Measurements from ENCODE around the gene IL17RD. TPM values are rescaled to one million over a fixed set of nuclear protein-coding genes. Genes with fewer than 3 reads are reported as not detected.

Gene IL17RD
- total and polyA plus RNA-seq, 7 experiments from 2014 or later = 0.03 to 0.05 TPM; not detected in 5

- no peak overlapping the region for H3K4me3 ChIP-seq (ENCODE audit: low read length)
- ATAC-seq (no peak), DNase-seq (no peak)
- no peaks in the 10 kb centered on the region for H3K4me1 ChIP-seq (ENCODE audit: control insufficient read depth in 2 of 2, insufficient read depth in 2 of 2, low read length in 2 of 2)
- no peak overlapping the region for H3K27ac ChIP-seq (ENCODE audit: low read depth, low read length)
- H3K9me3 Mint-ChIP-seq = peaks cover 0 to 1% (median 0%) of the 10 kb centered on the region in 11 donors
- H3K27me3 ChIP-seq (ENCODE audit: control insufficient read depth in 2 of 2, insufficient read depth in 2 of 2, low read length in 2 of 2) = peaks cover 0 to 4% of the 10 kb centered on the region in 2 donors
- H3K36me3 ChIP-seq (ENCODE audit: control insufficient read depth in 2 of 3, insufficient read depth in 3 of 3, low read length in 3 of 3) = no peaks in the 10 kb centered on the region
- peaks cover 5 to 17% (median 15%) of the 10 kb centered on the region in 7 donors for H3K4me1 Mint-ChIP-seq
- no peak overlapping the region for H3K4me3 Mint-ChIP-seq
- H3K27ac Mint-ChIP-seq = no peak overlapping the region
- no peaks in the 10 kb centered on the region for H3K36me3 Mint-ChIP-seq
- ChIA-PET POLR2A (no interaction called here), CTCF (no interaction called here)
- peaks cover 63 to 75% (median 66%) of the 10 kb centered on the region in 5 donors for H3K27me3 Mint-ChIP-seq
- H3K9me3 ChIP-seq (ENCODE audit: control insufficient read depth in 2 of 3, low read length in 3 of 3) = no peaks in the 10 kb centered on the region
- intact Hi-C loops (cut with micrococcal nuclease) = no loop called here
Observed at GRCh38 chr3:57168151-57168550, 3.0 kb upstream of the IL17RD start.

- H3K27ac Mint-ChIP-seq = no peak overlapping the region
- H3K4me3 Mint-ChIP-seq = peak overlapping the region in 5 of 10 donors; percentile 13 to 88 (median 24)
- H3K36me3 Mint-ChIP-seq = no peaks in the 10 kb centered on the region
- Histone ChIP-seq H3K27me3 (ENCODE audit: control insufficient read depth in 2 of 2, insufficient read depth in 2 of 2, low read length in 2 of 2) (peaks cover 0 to 4% of the 10 kb centered on the region in 2 donors), H3K4me3 (ENCODE audit: low read length) (no peak overlapping the region), H3K27ac (ENCODE audit: low read depth, low read length) (no peak overlapping the region), H3K4me1 (ENCODE audit: control insufficient read depth in 2 of 2, insufficient read depth in 2 of 2, low read length in 2 of 2) (no peaks in the 10 kb centered on the region), H3K36me3 (ENCODE audit: control insufficient read depth in 2 of 3, insufficient read depth in 3 of 3, low read length in 3 of 3) (no peaks in the 10 kb centered on the region), H3K9me3 (ENCODE audit: control insufficient read depth in 2 of 3, low read length in 3 of 3) (no peaks in the 10 kb centered on the region)
- CTCF ChIA-PET = interaction anchor here (0.6 kb wide), 1 partner anchor 238 kb away, joined by 5 read pairs; no protein-coding TSS in a partner anchor
- DNase-seq (no peak), ATAC-seq (no peak)
- H3K27me3 Mint-ChIP-seq = peaks cover 72 to 77% (median 76%) of the 10 kb centered on the region in 5 donors
- peaks cover 0 to 2% (median 0%) of the 10 kb centered on the region in 11 donors for H3K9me3 Mint-ChIP-seq
- H3K4me1 Mint-ChIP-seq = peaks cover 5 to 21% (median 16%) of the 10 kb centered on the region in 7 donors
- POLR2A ChIA-PET = no interaction called here
- intact Hi-C loops (cut with micrococcal nuclease) = no loop called here
Observed at GRCh38 chr3:57166660-57167059, 1.5 kb upstream of the IL17RD start.

GRCh38 chr3:57165641-57166040 lies 488 bp upstream of the IL17RD start:
- Histone ChIP-seq H3K4me3 (ENCODE audit: low read length) (no peak overlapping the region), H3K4me1 (ENCODE audit: control insufficient read depth in 2 of 2, insufficient read depth in 2 of 2, low read length in 2 of 2) (no peaks in the 10 kb centered on the region), H3K9me3 (ENCODE audit: control insufficient read depth in 2 of 3, low read length in 3 of 3) (no peaks in the 10 kb centered on the region), H3K27ac (ENCODE audit: low read depth, low read length) (no peak overlapping the region), H3K27me3 (ENCODE audit: control insufficient read depth in 2 of 2, insufficient read depth in 2 of 2, low read length in 2 of 2) (peaks cover 0 to 4% of the 10 kb centered on the region in 2 donors), H3K36me3 (ENCODE audit: control insufficient read depth in 2 of 3, insufficient read depth in 3 of 3, low read length in 3 of 3) (no peaks in the 10 kb centered on the region)
- Mint-ChIP-seq H3K4me3 (peak overlapping the region; percentile 37 to 89 (median 76)), H3K9me3 (peaks cover 0 to 2% (median 0%) of the 10 kb centered on the region in 11 donors), H3K36me3 (peaks cover 0 to under 1% (median 0%) of the 10 kb centered on the region in 5 donors), H3K27ac (no peak overlapping the region), H3K4me1 (peaks cover 5 to 21% (median 16%) of the 10 kb centered on the region in 7 donors), H3K27me3 (peaks cover 77 to 83% (median 80%) of the 10 kb centered on the region in 5 donors)
- CTCF ChIA-PET = no interaction called here
- ATAC-seq (no peak), DNase-seq (no peak)
- POLR2A ChIA-PET = interaction anchor here (0.8 kb wide), 1 partner anchor 563 kb away, joined by 3 read pairs; no protein-coding TSS in a partner anchor
- intact Hi-C loops (cut with micrococcal nuclease) = no loop called here

- peak; percentile 37 for ATAC-seq
- peaks cover 72 to 89% (median 82%) of the 10 kb centered on the region in 5 donors for H3K27me3 Mint-ChIP-seq
- ChIA-PET CTCF (no interaction called here), POLR2A (interaction anchor here (0.7 kb wide), 1 partner anchor 102 kb away, joined by 3 read pairs; no protein-coding TSS in a partner anchor)
- intact Hi-C loops (cut with micrococcal nuclease) = loop anchor here in 1 of 2 donors (5.0 kb wide), 1 partner anchor 62 kb away; no protein-coding TSS in a partner anchor
- Histone ChIP-seq H3K9me3 (ENCODE audit: control insufficient read depth in 2 of 3, low read length in 3 of 3) (no peaks in the 10 kb centered on the region), H3K4me3 (ENCODE audit: low read length) (peak overlapping the region; percentile 3), H3K27me3 (ENCODE audit: control insufficient read depth in 2 of 2, insufficient read depth in 2 of 2, low read length in 2 of 2) (peaks cover 0 to 4% of the 10 kb centered on the region in 2 donors), H3K36me3 (ENCODE audit: control insufficient read depth in 2 of 3, insufficient read depth in 3 of 3, low read length in 3 of 3) (no peaks in the 10 kb centered on the region), H3K4me1 (ENCODE audit: control insufficient read depth in 2 of 2, insufficient read depth in 2 of 2, low read length in 2 of 2) (peaks cover 0 to 3% of the 10 kb centered on the region in 2 donors), H3K27ac (ENCODE audit: low read depth, low read length) (no peak overlapping the region)
- H3K4me1 Mint-ChIP-seq = peaks cover 8 to 23% (median 16%) of the 10 kb centered on the region in 7 donors
- H3K27ac Mint-ChIP-seq = no peak overlapping the region
- peaks cover 0 to 2% (median 0%) of the 10 kb centered on the region in 11 donors for H3K9me3 Mint-ChIP-seq
- H3K4me3 Mint-ChIP-seq = peak overlapping the region; percentile 83 to 90 (median 86)
- DNase-seq = peak in 2 of 9 donors; percentile 11 to 43
- H3K36me3 Mint-ChIP-seq = peaks cover 0 to 4% (median 0%) of the 10 kb centered on the region in 5 donors
Observed at GRCh38 chr3:57164217-57164656, 916 bp downstream of the IL17RD start.

- no peak for ATAC-seq
- Mint-ChIP-seq H3K9me3 (peaks cover 0 to 2% (median 0%) of the 10 kb centered on the region in 11 donors), H3K4me3 (peak overlapping the region in 9 of 10 donors; percentile 83 to 90 (median 86)), H3K27ac (no peak overlapping the region), H3K27me3 (peaks cover 67 to 87% (median 83%) of the 10 kb centered on the region in 5 donors), H3K4me1 (peaks cover 12 to 28% (median 21%) of the 10 kb centered on the region in 7 donors), H3K36me3 (peaks cover 0 to 4% (median 0%) of the 10 kb centered on the region in 5 donors)
- no peaks in the 10 kb centered on the region for H3K36me3 ChIP-seq (ENCODE audit: control insufficient read depth in 2 of 3, insufficient read depth in 3 of 3, low read length in 3 of 3)
- ChIA-PET CTCF (no interaction called here), POLR2A (no interaction called here)
- no peak for DNase-seq
- H3K4me1 ChIP-seq (ENCODE audit: control insufficient read depth in 2 of 2, insufficient read depth in 2 of 2, low read length in 2 of 2) = peaks cover 0 to 5% of the 10 kb centered on the region in 2 donors
- H3K27ac ChIP-seq (ENCODE audit: low read depth, low read length) = no peak overlapping the region
- H3K4me3 ChIP-seq (ENCODE audit: low read length) = no peak overlapping the region
- intact Hi-C loops (cut with micrococcal nuclease) = loop anchor here in 1 of 2 donors (5.0 kb wide), 1 partner anchor 61 kb away; no protein-coding TSS in a partner anchor
- H3K27me3 ChIP-seq (ENCODE audit: control insufficient read depth in 2 of 2, insufficient read depth in 2 of 2, low read length in 2 of 2) = peaks cover 0 to 4% of the 10 kb centered on the region in 2 donors
- no peaks in the 10 kb centered on the region for H3K9me3 ChIP-seq (ENCODE audit: control insufficient read depth in 2 of 3, low read length in 3 of 3)
Observed at GRCh38 chr3:57163751-57164150, 1.4 kb downstream of the IL17RD start.

GRCh38 chr3:57161915-57162314 lies 3.2 kb downstream of the IL17RD start:
- H3K4me3 ChIP-seq (ENCODE audit: low read length) = no peak overlapping the region
- ChIA-PET CTCF (no interaction called here), POLR2A (no interaction called here)
- Mint-ChIP-seq H3K4me3 (peak overlapping the region in 1 of 10 donors; percentile 12), H3K36me3 (peaks cover 0 to 4% (median 0%) of the 10 kb centered on the region in 5 donors), H3K4me1 (peaks cover 15 to 31% (median 22%) of the 10 kb centered on the region in 7 donors), H3K27ac (no peak overlapping the region), H3K9me3 (peaks cover 0 to 2% (median 0%) of the 10 kb centered on the region in 11 donors), H3K27me3 (peaks cover 58 to 79% (median 71%) of the 10 kb centered on the region in 5 donors)
- no peaks in the 10 kb centered on the region for H3K9me3 ChIP-seq (ENCODE audit: control insufficient read depth in 2 of 3, low read length in 3 of 3)
- H3K4me1 ChIP-seq (ENCODE audit: control insufficient read depth in 2 of 2, insufficient read depth in 2 of 2, low read length in 2 of 2) = peaks cover 0 to 5% of the 10 kb centered on the region in 2 donors
- no peaks in the 10 kb centered on the region for H3K36me3 ChIP-seq (ENCODE audit: control insufficient read depth in 2 of 3, insufficient read depth in 3 of 3, low read length in 3 of 3)
- no peak overlapping the region for H3K27ac ChIP-seq (ENCODE audit: low read depth, low read length)
- ATAC-seq (no peak), DNase-seq (no peak)
- intact Hi-C loops (cut with micrococcal nuclease) = loop anchor here in 1 of 2 donors (5.0 kb wide), 1 partner anchor 60 kb away; no protein-coding TSS in a partner anchor
- peaks cover 0 to 4% of the 10 kb centered on the region in 2 donors for H3K27me3 ChIP-seq (ENCODE audit: control insufficient read depth in 2 of 2, insufficient read depth in 2 of 2, low read length in 2 of 2)
